A549 treated with ZK216348 at 1 μM for 4 hours (cell line): ENCODE measurements around the gene MEIOB. TPM values are rescaled to one million over a fixed set of nuclear protein-coding genes. Genes with fewer than 3 reads are reported as not detected.

Source experiments
- total RNA-seq: library from RNA; stranded (reverse); fragments of 200-300 nt; extraction: Qiagen RNA extraction; gene quantifications from 5 replicates; pipeline ENCODE4 v1.2.3, GENCODE V29; 2022; ENCODE audit warnings: low read depth

The MEIOB gene, protein sequence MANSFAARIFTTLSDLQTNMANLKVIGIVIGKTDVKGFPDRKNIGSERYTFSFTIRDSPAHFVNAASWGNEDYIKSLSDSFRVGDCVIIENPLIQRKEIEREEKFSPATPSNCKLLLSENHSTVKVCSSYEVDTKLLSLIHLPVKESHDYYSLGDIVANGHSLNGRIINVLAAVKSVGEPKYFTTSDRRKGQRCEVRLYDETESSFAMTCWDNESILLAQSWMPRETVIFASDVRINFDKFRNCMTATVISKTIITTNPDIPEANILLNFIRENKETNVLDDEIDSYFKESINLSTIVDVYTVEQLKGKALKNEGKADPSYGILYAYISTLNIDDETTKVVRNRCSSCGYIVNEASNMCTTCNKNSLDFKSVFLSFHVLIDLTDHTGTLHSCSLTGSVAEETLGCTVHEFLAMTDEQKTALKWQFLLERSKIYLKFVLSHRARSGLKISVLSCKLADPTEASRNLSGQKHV
- total RNA-seq = 1.5 to 2.0 TPM (median 1.5 TPM) in 5 replicates

DNA sequence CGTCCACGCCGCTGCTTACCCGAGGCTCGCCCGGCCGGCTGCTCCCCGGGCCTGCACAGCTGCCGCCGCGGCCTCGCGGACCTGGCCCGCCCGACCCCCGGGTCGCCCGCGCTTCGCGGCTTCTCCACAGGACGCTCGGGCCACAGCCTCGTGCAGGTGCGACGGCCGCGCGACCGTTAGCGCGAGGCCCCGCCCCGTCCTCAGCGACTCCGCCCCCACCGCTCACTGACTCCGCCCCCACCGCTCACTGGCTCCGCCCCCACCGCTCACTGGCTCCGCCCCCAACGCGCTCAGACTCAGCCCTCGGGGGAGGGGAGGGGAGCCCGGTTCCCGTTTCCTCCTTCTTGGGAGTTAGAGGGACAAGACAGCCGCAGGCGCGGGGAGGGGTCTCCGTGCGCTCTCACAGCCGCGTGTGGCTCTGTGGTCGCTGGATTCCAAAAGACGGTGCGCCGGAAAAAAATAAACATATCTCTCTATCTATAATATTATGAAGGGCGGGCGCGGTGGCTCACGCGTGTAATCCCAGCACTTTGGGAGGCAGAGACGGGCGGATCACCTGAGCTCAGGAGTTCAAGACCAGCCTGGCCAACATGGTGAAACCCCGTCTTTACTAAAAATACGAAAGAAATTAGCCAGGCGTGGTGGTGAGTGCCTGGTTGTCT lies at the start of gene MEIOB:
TSS of gene MEIOB (minus strand) at position 191 of the 662 bp plus-strand sequence. CDS start 3,989 bp downstream, outside the sequence.

DNA sequence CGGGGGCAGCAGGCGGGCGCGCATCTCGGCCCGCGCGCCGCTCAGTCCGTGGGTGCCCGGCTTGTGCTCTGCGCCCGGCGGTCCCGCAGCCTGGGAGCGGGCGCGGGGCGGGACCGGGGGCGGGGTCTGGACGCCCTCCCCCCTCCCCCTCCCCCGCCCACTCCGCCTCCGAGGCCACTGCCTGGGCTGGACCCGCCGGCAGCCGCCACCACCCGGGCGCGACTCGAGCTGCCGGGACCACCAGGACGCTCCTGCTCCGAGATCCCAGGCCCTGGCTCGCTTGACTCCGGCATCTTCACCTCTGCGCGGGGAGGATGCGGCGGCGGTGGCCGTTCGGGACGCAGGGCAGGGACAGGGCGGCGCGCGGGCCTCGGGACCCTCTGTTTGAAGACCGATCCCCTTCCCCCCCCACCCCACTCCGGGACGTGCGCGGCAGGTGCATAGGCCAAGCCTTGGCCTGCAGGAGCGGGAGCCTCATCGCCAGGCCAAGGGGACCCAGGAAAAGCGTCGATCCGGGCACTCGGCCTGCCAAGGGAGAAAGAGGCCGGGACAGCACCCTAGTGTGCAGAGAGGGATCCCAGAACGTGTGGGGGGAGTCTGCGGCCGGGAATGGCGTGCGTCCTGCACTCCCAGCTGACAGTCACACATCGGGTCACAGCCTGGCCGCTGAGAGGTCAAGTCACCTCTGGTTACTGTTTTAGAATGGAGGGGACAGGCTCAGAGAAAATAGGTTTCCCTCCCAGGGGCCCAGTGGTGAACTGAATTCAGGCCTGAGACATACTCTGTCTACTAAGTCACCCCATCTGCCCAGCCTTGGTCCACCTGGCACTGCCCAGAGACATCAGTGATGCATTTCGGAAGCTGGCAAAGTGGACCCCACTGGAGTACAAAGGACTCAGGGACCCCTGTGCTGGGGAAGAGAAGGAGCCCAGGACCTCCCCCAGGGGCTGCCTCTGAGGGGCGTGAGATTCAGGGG lies 46.7 kb upstream of the MEIOB start, which contains the start of gene HS3ST6:
TSS of gene HS3ST6 (minus strand) at position 65 of the 976 bp plus-strand sequence. CDS start 92 bp downstream, outside the sequence.

DNA sequence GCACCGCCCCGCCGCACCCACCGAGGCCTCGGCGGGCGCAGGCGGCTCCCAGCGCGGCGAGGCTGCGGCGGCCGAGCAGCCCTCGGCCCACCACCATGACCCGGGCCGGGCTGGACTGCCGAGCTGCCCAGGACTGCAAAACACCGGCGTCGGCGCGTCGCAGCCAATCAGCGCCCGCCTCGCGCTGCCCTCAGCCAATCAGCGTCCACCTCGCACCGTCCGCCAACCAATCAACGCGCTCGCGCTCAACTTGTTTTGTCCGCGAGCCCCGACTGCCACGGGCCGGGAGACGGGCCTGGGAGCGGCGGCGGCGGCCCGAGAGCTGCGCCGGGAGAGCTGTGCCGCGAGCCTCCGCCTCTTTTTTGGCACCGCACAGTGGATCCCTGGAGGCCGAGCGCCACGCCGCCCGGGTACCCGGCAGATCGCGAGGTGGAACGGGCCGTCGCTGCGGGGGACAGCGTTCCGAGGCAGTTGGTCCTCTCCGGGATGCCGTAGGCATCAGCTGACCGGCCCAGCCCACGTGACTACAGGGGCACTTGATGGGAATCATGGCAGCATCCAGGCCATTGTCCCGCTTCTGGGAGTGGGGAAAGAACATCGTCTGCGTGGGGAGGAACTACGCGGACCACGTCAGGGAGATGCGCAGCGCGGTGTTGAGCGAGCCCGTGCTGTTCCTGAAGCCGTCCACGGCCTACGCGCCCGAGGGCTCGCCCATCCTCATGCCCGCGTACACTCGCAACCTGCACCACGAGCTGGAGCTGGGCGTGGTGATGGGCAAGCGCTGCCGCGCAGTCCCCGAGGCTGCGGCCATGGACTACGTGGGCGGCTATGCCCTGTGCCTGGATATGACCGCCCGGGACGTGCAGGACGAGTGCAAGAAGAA lies 45.0 kb downstream of the MEIOB start, which contains the start of the genes FAHD1 and HAGH:
TSS of gene FAHD1 (plus strand) at position 516 of the 883 bp plus-strand sequence. CDS start at position 549, 33 bp downstream.
TSS of gene HAGH (minus strand) at position 135 of the 883 bp plus-strand sequence. CDS start at position 97, 38 bp downstream.

DNA sequence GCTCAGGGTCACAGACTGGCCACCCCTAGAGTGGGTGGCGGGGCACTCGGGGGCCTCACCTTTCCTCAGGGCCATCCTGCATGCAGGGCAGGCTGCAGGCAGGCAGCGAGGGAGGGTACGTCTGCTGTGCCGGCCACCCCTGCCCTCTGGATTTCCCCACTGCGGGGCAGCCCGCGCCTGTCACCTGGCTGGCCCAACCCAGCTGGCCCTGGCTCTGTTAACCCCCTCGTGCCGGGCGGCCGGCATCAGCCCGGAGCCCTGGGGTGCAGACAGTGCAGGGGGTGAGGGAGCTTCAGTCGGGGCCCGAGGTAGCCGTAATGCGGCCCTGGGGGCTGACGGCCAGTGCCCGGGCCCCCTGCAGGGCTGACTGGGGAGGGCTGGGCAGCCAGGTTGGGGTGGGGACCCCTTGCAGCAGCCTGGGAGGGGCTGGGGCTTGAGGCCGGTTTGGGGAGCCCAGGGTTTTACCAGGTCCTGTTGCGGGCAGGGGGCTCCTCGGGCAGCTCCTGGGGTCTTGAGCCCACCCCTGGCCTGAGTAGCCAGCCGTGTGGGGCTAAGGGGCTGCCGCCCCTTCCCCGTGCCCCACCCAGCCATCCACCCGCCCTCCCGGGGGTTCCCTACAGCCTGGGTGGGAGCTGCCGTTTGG lies 78.3 kb downstream of the MEIOB start, which contains the start of gene IGFALS:
TSS of gene IGFALS (minus strand) at position 128 of the 643 bp plus-strand sequence. CDS start at position 75, 53 bp downstream.

Other genes with a start within 250 kb of the MEIOB start
- 168 to 242 TPM (median 184 TPM) in 5 replicates for gene JPT2, start 193.9 kb downstream of the MEIOB start, total RNA-seq
- gene MAPK8IP3, start 166.0 kb downstream of the MEIOB start, total RNA-seq = 20.2 to 72.3 TPM (median 60.7 TPM) in 5 replicates
- 23.1 to 67.4 TPM (median 55.9 TPM) in 5 replicates for gene NME3, start 100.6 kb downstream of the MEIOB start, total RNA-seq
- gene EME2, start 99.4 kb downstream of the MEIOB start, total RNA-seq = 5.3 to 12.7 TPM (median 10.6 TPM) in 5 replicates
- gene MRPS34, start 99.0 kb downstream of the MEIOB start, total RNA-seq = 152 to 266 TPM (median 257 TPM) in 5 replicates
- gene SPSB3, start 89.6 kb downstream of the MEIOB start, total RNA-seq = 10.3 to 29.0 TPM (median 24.1 TPM) in 5 replicates
- 41.7 to 91.8 TPM (median 78.7 TPM) in 5 replicates for gene NUBP2, start 89.2 kb downstream of the MEIOB start, total RNA-seq
- gene IGFALS, start 78.5 kb downstream of the MEIOB start, total RNA-seq = not detected in 5 replicates
- 47.2 to 80.4 TPM (median 68.8 TPM) in 5 replicates for gene HAGH, start 45.3 kb downstream of the MEIOB start, total RNA-seq
- 37.1 to 52.6 TPM (median 47.0 TPM) in 5 replicates for gene FAHD1, start 45.0 kb downstream of the MEIOB start, total RNA-seq
- gene HS3ST6, start 46.3 kb upstream of the MEIOB start, total RNA-seq = 1.9 to 3.8 TPM (median 2.9 TPM) in 5 replicates
- gene MSRB1, start 71.0 kb upstream of the MEIOB start, total RNA-seq = 21.6 to 40.8 TPM (median 38.3 TPM) in 5 replicates
- not detected in 5 replicates for gene RPL3L, start 82.5 kb upstream of the MEIOB start, total RNA-seq
- 246 to 312 TPM (median 253 TPM) in 5 replicates for gene NDUFB10, start 87.4 kb upstream of the MEIOB start, total RNA-seq
- gene RPS2, start 92.7 kb upstream of the MEIOB start, total RNA-seq = 2,814 to 5,362 TPM (median 5,215 TPM) in 5 replicates
- gene RNF151, start 94.7 kb upstream of the MEIOB start, total RNA-seq = not detected in 5 replicates
- 22.3 to 41.6 TPM (median 37.2 TPM) in 5 replicates for gene TBL3, start 99.9 kb upstream of the MEIOB start, total RNA-seq
- gene NOXO1, start 109.3 kb upstream of the MEIOB start, total RNA-seq = 0.24 to 0.63 TPM (median 0.34 TPM) in 4 of 5 replicates, not detected in the other
- gene GFER, start 112.0 kb upstream of the MEIOB start, total RNA-seq = 29.3 to 47.4 TPM (median 42.7 TPM) in 5 replicates
- gene SYNGR3, start 117.8 kb upstream of the MEIOB start, total RNA-seq = 4.4 to 8.7 TPM (median 8.3 TPM) in 5 replicates
- gene ZNF598, start 137.7 kb upstream of the MEIOB start, total RNA-seq = 34.2 to 63.9 TPM (median 59.5 TPM) in 5 replicates
- gene NPW, start 147.6 kb upstream of the MEIOB start, total RNA-seq = 0.65 to 1.6 TPM (median 1.1 TPM) in 4 of 5 replicates, not detected in the other
- gene NHERF2, start 154.7 kb upstream of the MEIOB start, total RNA-seq = 32.5 to 64.5 TPM (median 58.3 TPM) in 5 replicates
- 30.3 to 50.9 TPM (median 43.8 TPM) in 5 replicates for gene NTHL1, start 175.7 kb upstream of the MEIOB start, total RNA-seq
- gene TSC2, start 175.8 kb upstream of the MEIOB start, total RNA-seq = 27.2 to 50.2 TPM (median 37.1 TPM) in 5 replicates